Measurements from ENCODE around the gene UBR4. TPM values are rescaled to one million over a fixed set of nuclear protein-coding genes. Genes with fewer than 3 reads are reported as not detected.

The UBR4 gene
- total RNA-seq, 1 experiment from 2014 or later = 86.1 TPM

GRCh38 chr1:19036813-19037605, 173.1 kb downstream of the UBR4 start:
- no peak for DNase-seq (ENCODE audit: low read depth)

GRCh38 chr1:19036041-19036812, 173.8 kb downstream of the UBR4 start:
- DNase-seq (ENCODE audit: low read depth) = no peak

- DNase-seq (ENCODE audit: low read depth) = no peak
These were observed 174.6 kb downstream of the UBR4 start for GRCh38 chr1:19035377-19036040.

- DNase-seq (ENCODE audit: low read depth) = no peak
These were observed 175.3 kb downstream of the UBR4 start for GRCh38 chr1:19034721-19035120.

DNA sequence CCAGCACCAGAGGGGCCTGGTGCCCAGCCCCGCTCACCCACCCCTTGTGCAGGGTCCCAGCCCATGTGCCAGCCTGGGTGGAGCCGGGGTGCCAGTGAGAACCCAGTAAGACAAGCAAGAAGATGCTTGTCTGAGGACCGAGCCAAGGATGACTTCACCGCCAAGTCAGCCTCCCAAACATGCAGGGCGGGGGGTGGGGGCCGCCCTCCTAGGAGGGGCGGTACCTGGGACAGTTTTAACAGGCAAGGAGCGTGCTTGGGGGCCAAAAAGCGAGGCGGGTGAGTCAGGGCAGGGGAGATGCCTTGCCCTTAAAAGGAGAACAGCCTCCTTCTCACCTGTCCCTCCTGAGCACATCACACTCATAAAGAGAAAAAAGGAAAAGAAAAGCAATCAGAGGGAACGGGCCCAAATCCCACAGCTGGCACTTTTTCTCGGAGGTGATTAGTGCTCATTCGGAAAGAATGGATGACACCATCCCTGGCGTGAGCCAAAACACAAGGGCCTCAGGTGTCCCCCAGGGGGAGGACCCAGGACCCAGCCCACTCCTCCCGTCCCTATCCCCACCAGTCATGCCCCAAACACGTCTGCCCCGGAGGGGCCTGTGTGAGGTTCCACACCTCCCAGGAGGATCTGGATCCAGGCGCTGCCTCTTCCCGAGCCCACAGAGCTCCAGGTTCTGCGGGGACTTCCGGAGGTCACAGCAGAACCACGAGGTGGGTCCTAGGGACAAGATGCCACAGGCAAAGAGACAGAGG, 176.0 kb downstream of the UBR4 start:
- DNase-seq (ENCODE audit: low read depth) = peak; percentile 91

DNA sequence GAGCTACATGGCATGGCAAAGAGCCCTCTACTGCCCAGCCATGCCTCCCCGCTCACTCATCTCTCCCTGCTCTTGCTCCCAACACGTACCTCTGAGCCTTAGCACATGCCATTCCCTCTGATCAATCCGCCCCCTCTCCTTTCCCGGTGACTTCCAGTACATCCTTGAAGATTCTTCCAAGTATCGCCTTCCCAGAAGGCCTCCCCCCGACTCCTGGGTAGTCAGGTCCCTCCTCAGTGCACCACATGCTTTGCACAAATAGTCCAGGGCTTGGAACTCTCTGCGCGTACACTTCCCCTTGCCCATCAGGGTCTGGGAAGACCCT, 176.6 kb downstream of the UBR4 start:
- no peak for DNase-seq (ENCODE audit: low read depth)

- DNase-seq (ENCODE audit: low read depth) = no peak
These were observed 177.2 kb downstream of the UBR4 start for GRCh38 chr1:19032701-19033514.

- no peak for DNase-seq (ENCODE audit: low read depth)
These were observed 177.7 kb downstream of the UBR4 start for GRCh38 chr1:19032413-19032695.

DNA sequence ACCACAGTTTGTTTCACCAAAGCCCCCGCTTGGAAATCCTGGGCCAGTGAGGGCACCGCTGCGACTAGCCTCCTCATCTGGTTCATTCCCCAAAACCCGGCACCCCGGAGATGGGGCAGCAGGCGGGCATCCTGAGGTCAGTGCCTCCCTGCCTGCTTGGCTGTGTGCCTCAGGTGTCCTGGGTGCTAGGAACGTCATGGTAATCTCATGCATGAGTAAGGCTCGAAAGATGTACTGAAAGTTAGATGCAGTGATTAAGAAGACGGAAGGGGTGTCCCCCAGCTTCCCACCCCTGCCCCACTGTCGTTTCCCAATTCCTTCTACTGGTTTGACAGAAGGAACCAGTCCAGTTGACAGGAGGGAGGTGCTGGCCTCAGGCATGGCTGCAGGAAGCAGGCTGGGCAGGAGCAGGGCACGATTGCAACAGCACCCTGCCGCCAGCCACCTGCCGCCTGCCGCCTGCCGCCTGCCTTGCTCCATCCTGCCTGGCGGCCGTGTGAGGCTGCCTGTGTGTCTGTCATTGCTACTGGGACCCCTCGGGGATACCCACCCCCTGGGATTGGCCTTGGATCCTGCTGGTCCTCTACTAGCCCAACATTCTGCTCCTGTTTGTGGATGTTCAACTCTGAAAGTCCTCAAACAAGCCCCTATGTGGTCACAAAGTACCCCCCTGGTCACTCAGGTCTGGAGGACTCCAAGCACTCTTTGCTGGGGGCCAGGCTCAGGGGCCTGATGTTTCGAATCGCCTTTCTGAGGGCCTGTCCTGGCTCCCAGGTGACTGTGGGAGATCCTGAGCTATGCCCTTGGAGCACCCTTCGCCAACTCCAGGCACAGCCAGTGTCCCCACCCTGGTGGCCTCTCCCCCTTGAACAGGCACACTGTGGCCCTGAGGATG, 180.6 kb downstream of the UBR4 start:
- no peak for DNase-seq (ENCODE audit: low read depth)

- DNase-seq (ENCODE audit: low read depth) = no peak
These were observed 181.4 kb downstream of the UBR4 start for GRCh38 chr1:19028546-19029129.

DNA sequence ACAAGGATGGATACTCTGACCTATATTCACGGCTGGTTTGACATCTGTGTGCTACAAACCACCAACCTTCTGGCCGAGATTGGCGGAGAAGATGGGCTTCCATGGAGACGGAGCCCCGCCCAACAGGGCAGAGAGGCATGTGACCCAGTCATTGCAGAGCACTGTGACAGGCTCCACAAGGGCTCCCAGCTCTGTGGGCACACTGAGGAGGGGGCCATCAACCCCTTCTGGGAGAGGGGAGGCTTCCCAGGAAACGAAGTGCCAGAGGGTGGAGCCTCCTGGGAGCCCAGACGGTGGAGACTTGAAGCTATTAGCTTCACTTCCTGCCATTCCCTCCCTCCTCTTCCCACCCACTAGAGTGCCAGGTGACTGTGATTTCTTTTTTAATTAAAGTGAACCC, 182.0 kb downstream of the UBR4 start:
- DNase-seq (ENCODE audit: low read depth) = no peak

Other genes starting within 250 kb of the UBR4 start
- gene EMC1, start 41.3 kb upstream of the UBR4 start, total RNA-seq (2014; rRNA removed; shearing (Covaris generic)) = 118 and 120 TPM in 2 replicates
- gene MRTO4, start 41.5 kb upstream of the UBR4 start, total RNA-seq (2014; rRNA removed; shearing (Covaris generic)) = 34.9 and 35.0 TPM in 2 replicates
- 0.37 TPM in 1 of 2 replicates, not detected in the other for gene AKR7A3, start 78.5 kb upstream of the UBR4 start, total RNA-seq (2014; rRNA removed; shearing (Covaris generic))
- 110 and 121 TPM in 2 replicates for gene AKR7A2, start 101.9 kb upstream of the UBR4 start, total RNA-seq (2014; rRNA removed; shearing (Covaris generic))
- gene SLC66A1, start 102.1 kb upstream of the UBR4 start, total RNA-seq (2014; rRNA removed; shearing (Covaris generic)) = 16.2 and 26.3 TPM in 2 replicates

All from M059J (cell line).